ENCODE data around the gene ESPL1. TPM values are rescaled to one million over a fixed set of nuclear protein-coding genes. Genes with fewer than 3 reads are reported as not detected.

The ESPL1 gene
- total RNA-seq, 1 experiment from 2014 or later = 31.6 TPM

DNA sequence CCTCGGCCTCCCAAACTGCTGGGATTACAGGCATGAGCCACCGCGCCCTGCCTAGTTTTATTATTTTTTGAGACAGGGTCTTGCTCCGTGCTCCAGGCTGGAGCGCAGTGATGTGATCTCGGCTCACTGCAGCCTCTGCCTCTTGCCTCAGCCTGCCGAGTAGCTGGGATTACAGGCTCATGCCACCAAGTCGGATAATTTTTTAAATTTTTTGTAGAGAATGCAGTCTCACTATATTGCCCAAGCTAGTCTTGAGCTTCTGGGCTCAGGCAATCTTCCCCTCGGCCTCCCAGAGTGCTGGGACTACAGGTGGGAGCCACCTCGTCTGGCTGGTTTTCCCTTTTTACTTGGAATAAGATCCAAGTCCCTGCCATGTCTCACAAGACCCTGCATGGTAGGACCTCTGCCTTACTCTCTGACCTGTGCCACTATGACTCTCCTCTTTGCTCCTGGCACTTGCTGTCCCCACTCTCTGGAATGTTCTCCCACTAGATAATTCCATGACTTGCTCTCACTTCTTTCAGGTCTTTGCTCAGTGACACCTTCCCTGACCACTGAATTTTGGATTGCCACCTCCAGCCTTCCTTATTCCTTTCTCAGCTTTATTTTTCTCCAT is 28.3 kb upstream of the ESPL1 start:
- Histone ChIP-seq H3K4me2 (ENCODE audit: low read length) (no peak overlapping the region), H3K9me3 (ENCODE audit: low read length) (no peaks in the 10 kb centered on the region), H3K4me1 (ENCODE audit: insufficient read depth, low read length) (no peaks in the 10 kb centered on the region), H4K20me1 (ENCODE audit: low read length) (no peaks in the 10 kb centered on the region), H3K36me3 (ENCODE audit: low read depth, low read length) (no peaks in the 10 kb centered on the region), H3K9ac (ENCODE audit: low read length) (no peak overlapping the region), H3K4me3 (ENCODE audit: low read length) (no peak overlapping the region), H3K27ac (ENCODE audit: low read length) (no peak overlapping the region), H3K79me2 (ENCODE audit: low read length) (no peaks in the 10 kb centered on the region), H2AFZ (ENCODE audit: low read length) (no peak overlapping the region), H3K9me2 (replicated peaks; ENCODE audit: low read length) (no peaks in the 10 kb centered on the region), H3F3A (ENCODE audit: low read length, unreplicated experiment) (no peaks in the 10 kb centered on the region), H3K27me3 (ENCODE audit: low read length) (no peaks in the 10 kb centered on the region)
- ChIA-PET POLR2A (ENCODE audit: unreplicated experiment) (no interaction called here), CTCF (interaction anchor here (0.6 to 0.7 kb wide), 2 partner anchors 497 to 1050 kb away, joined by 3 read pairs; no protein-coding TSS in a partner anchor)
- TF ChIP-seq, protein P1, sequence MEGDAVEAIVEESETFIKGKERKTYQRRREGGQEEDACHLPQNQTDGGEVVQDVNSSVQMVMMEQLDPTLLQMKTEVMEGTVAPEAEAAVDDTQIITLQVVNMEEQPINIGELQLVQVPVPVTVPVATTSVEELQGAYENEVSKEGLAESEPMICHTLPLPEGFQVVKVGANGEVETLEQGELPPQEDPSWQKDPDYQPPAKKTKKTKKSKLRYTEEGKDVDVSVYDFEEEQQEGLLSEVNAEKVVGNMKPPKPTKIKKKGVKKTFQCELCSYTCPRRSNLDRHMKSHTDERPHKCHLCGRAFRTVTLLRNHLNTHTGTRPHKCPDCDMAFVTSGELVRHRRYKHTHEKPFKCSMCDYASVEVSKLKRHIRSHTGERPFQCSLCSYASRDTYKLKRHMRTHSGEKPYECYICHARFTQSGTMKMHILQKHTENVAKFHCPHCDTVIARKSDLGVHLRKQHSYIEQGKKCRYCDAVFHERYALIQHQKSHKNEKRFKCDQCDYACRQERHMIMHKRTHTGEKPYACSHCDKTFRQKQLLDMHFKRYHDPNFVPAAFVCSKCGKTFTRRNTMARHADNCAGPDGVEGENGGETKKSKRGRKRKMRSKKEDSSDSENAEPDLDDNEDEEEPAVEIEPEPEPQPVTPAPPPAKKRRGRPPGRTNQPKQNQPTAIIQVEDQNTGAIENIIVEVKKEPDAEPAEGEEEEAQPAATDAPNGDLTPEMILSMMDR (conservative IDR thresholded peaks at IDR 0.05; ENCODE audit: low read depth, low read length) = no peak
- no peak for TF ChIP-seq EZH2 (IDR thresholded peaks at IDR 0.05; ENCODE audit: low read length, unreplicated experiment)
- TF ChIP-seq EZH2phosphoT487 (IDR thresholded peaks at IDR 0.05; ENCODE audit: borderline replicate concordance, low read length) = no peak
- no TSS peak for BruUV-seq (replicated peaks)
- ATAC-seq = no peak
- DNase-seq = no peak
- intact Hi-C loops (cut with micrococcal nuclease) = no loop called here

DNA sequence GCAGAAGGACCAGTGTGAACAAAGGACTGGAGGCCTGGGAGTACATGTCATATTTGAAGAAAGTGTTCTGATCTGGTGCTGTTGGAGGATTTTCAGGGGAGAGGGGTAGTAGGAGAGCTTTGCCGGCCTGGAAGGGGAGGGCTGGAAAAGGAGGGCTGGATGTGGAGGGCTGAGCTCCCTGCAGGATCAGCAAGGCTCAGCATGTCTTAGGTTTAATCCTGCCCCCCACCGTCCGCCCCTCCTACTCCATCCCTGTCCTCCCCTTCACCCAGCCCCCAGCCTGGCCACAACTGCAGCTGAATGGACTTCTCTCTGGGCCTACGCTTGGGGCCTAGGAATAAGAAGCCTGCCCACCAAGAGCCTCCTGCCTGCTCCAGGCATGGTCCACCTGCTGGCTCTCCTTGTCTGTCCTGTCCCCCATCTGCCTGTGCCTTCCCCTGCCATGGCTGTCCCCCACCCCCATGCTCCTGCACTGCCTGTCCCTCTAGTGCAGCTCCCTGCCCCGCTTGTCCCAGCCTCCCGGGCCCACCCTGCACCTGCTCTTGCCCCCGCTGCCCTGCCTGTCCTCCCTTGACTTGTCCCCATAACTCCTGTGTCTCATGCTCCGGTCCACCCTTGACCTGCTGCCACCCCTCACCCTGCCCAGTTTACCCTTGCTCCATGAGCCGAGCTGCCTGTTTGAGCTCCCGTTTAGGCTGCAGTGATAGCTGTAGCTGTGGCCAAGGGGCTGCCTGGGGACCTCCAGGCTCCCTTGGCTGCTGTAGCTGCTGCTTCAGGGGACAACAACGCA is 26.3 kb upstream of the ESPL1 start:
- Histone ChIP-seq H3K79me2 (ENCODE audit: low read length) (no peaks in the 10 kb centered on the region), H3K9me3 (ENCODE audit: low read length) (no peaks in the 10 kb centered on the region), H2AFZ (ENCODE audit: low read length) (no peak overlapping the region), H3K9me2 (replicated peaks; ENCODE audit: low read length) (no peaks in the 10 kb centered on the region), H3K27me3 (ENCODE audit: low read length) (no peaks in the 10 kb centered on the region), H3K9ac (ENCODE audit: low read length) (no peak overlapping the region), H3K4me1 (ENCODE audit: insufficient read depth, low read length) (no peaks in the 10 kb centered on the region), H3K4me3 (ENCODE audit: low read length) (no peak overlapping the region), H4K20me1 (ENCODE audit: low read length) (no peaks in the 10 kb centered on the region), H3K36me3 (ENCODE audit: low read depth, low read length) (no peaks in the 10 kb centered on the region), H3F3A (ENCODE audit: low read length, unreplicated experiment) (no peaks in the 10 kb centered on the region), H3K4me2 (ENCODE audit: low read length) (no peak overlapping the region), H3K27ac (ENCODE audit: low read length) (no peak overlapping the region)
- no TSS peak for BruUV-seq (replicated peaks)
- DNase-seq (no peak), ATAC-seq (no peak)
- TF ChIP-seq EZH2 (IDR thresholded peaks at IDR 0.05; ENCODE audit: low read length, unreplicated experiment) (no peak), EZH2phosphoT487 (IDR thresholded peaks at IDR 0.05; ENCODE audit: borderline replicate concordance, low read length) (no peak)
- TF ChIP-seq, protein P1 (conservative IDR thresholded peaks at IDR 0.05; ENCODE audit: low read depth, low read length) = no peak
- POLR2A ChIA-PET (ENCODE audit: unreplicated experiment) = no interaction called here
- CTCF ChIA-PET = no interaction called here
- intact Hi-C loops (cut with micrococcal nuclease) = no loop called here

DNA sequence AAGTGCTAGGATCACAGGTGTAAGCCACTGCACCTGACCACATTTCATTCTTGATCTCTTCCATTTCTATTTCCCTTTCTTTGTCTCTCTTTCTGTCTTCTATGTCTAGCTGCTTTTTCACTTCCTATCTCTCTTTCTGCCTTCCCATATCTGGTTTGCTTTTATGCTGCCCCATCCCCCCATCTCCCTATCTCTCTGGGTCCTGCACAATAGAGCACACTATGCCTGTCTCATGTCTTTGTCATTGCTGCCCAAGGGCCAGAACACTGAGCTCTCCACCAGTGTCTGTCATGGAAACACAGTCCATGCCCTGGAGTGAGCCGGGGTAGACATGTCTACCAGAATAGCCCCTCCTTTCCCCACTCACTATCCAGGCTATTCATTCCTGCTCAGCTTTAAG is 23.8 kb upstream of the ESPL1 start:
- ATAC-seq = no peak
- H3K4me3 ChIP-seq (ENCODE audit: low read length) = no peak overlapping the region
- no peak overlapping the region for H2AFZ ChIP-seq (ENCODE audit: low read length)
- DNase-seq = no peak
- intact Hi-C loops (cut with micrococcal nuclease) = no loop called here
- H3K4me1 ChIP-seq (ENCODE audit: insufficient read depth, low read length) = no peaks in the 10 kb centered on the region
- no peak overlapping the region for H3K9ac ChIP-seq (ENCODE audit: low read length)
- no peaks in the 10 kb centered on the region for H3K27me3 ChIP-seq (ENCODE audit: low read length)
- TF ChIP-seq, protein P1 (conservative IDR thresholded peaks at IDR 0.05; ENCODE audit: low read depth, low read length) = no peak
- no peak for TF ChIP-seq EZH2phosphoT487 (IDR thresholded peaks at IDR 0.05; ENCODE audit: borderline replicate concordance, low read length)
- TF ChIP-seq EZH2 (IDR thresholded peaks at IDR 0.05; ENCODE audit: low read length, unreplicated experiment) = no peak
- CTCF ChIA-PET = no interaction called here
- no peak overlapping the region for H3K27ac ChIP-seq (ENCODE audit: low read length)
- no peaks in the 10 kb centered on the region for H3K9me2 ChIP-seq (replicated peaks; ENCODE audit: low read length)
- BruUV-seq (replicated peaks) = no TSS peak
- no peaks in the 10 kb centered on the region for H3K79me2 ChIP-seq (ENCODE audit: low read length)
- H3F3A ChIP-seq (ENCODE audit: low read length, unreplicated experiment) = no peaks in the 10 kb centered on the region
- POLR2A ChIA-PET (ENCODE audit: unreplicated experiment) = no interaction called here
- no peaks in the 10 kb centered on the region for H3K36me3 ChIP-seq (ENCODE audit: low read depth, low read length)
- no peaks in the 10 kb centered on the region for H3K9me3 ChIP-seq (ENCODE audit: low read length)
- no peak overlapping the region for H3K4me2 ChIP-seq (ENCODE audit: low read length)
- no peaks in the 10 kb centered on the region for H4K20me1 ChIP-seq (ENCODE audit: low read length)

Data from PC-3 (cell line).